GM10266 (cell line): ENCODE results near the gene VWA1.

Experiments used
- DNase-seq: peaks from one replicate; pipeline ENCODE4 v3.0.0; 2012; ENCODE audit errors: extremely low spot score
- CTCF ChIP-seq: IDR thresholded peaks from 2 replicates; pipeline ENCODE4 v1.5.1; 2012; ENCODE audit warnings: mild to moderate bottlenecking, low read depth; ENCODE audit not compliant: control insufficient read depth, insufficient read depth; ENCODE audit errors: missing control alignments

The VWA1 gene

GRCh38 chr1:1435106-1435903, at the start of gene VWA1:
VWA1 (plus strand) TSS chr1:1435690; CDS start chr1:1435749, 59 bp downstream.
- TF ChIP-seq CTCF, result no peak
- peak; percentile 97 for DNase-seq

GRCh38 chr1:1385931-1386330, 49.6 kb upstream of the VWA1 start:
- DNase-seq, result no peak
- TF ChIP-seq CTCF, result no peak

GRCh38 chr1:1387098-1388077, 48.1 kb upstream of the VWA1 start:
- no peak for TF ChIP-seq CTCF
- DNase-seq, result no peak

- no peak for TF ChIP-seq CTCF
- DNase-seq, result no peak
Observed at GRCh38 chr1:1388078-1388472, 47.4 kb upstream of the VWA1 start.

- no peak for TF ChIP-seq CTCF
- no peak for DNase-seq
Observed at GRCh38 chr1:1390675-1391074, 44.8 kb upstream of the VWA1 start.

- DNase-seq, result no peak
- TF ChIP-seq CTCF, result no peak
Observed at GRCh38 chr1:1391225-1391624, 44.3 kb upstream of the VWA1 start.

- TF ChIP-seq CTCF, result no peak
- no peak for DNase-seq
Observed at GRCh38 chr1:1393014-1393413, 42.5 kb upstream of the VWA1 start.
